Vagina (tissue), 2 donors: ENCODE measurements around the gene CISD3. TPM values are rescaled to one million over a fixed set of nuclear protein-coding genes. Genes with fewer than 3 reads are reported as not detected.

Experiments used
- DNase-seq, 2 donors: peaks; one replicate each; pipeline ENCODE4 v3.0.0-alpha.2; 2017; ENCODE audit errors: extremely low spot score in 2 of 2
- H3K27ac ChIP-seq: fragments of 200-600 bp; sonication (generic); one replicate; pipeline ENCODE4 v1.5.1; 2019
- H3K27me3 ChIP-seq: fragments of 200-600 bp; sonication (generic); one replicate; pipeline ENCODE4 v1.5.1; 2019
- H3K36me3 ChIP-seq, 2 donors: fragments of 200-600 bp; sonication (generic); one replicate each; pipeline ENCODE4 v1.5.1; 2017 to 2019
- H3K4me1 ChIP-seq: fragments of 200-600 bp; sonication (generic); one replicate; pipeline ENCODE4 v1.5.1; 2019
- H3K4me3 ChIP-seq, 2 donors: fragments of 200-600 bp; sonication (generic); 1 replicate in 1 of 2; 2 replicates in 1 of 2; pipeline ENCODE4 v1.5.1; 2016 to 2019
- H3K9me3 ChIP-seq: fragments of 200-600 bp; sonication (generic); one replicate; pipeline ENCODE4 v1.5.1; 2019
- POLR2A ChIP-seq, 2 donors: fragments of 450-650 bp; IDR thresholded peaks; one replicate each; pipeline ENCODE4 v1.6.1; 2017; ENCODE audit warnings: antibody characterized with exemption in 2 of 2, mild to moderate bottlenecking in 2 of 2, moderate library complexity in 2 of 2
- POLR2AphosphoS5 ChIP-seq, 2 donors: sonication (generic); formaldehyde crosslinking; IDR thresholded peaks; one replicate each; pipeline ENCODE4 v1.9.0; 2017; ENCODE audit warnings: antibody characterized with exemption in 2 of 2, mild to moderate bottlenecking in 2 of 2, low read depth in 1 of 2; ENCODE audit not compliant: insufficient read depth in 1 of 2
- intact Hi-C: fragments of 100-400 bp; cut with DNase I; formaldehyde crosslinking; loops from one replicate; pipeline ENCODE4 v1.15.1; 2023
- total RNA-seq: library from RNA; depleted of rRNA; stranded (reverse); fragments of >200 nt; gene quantifications from one replicate; pipeline ENCODE4 v1.2.3, GENCODE V29; 2016
- TF ChIP-seq, protein P1 (sequence below), 3 experiments: fragments of 450-650 bp in 2 of 3; fragments of 200-600 bp in 1 of 3; sonication (generic) in 1 of 3; IDR thresholded peaks; one replicate each; pipeline ENCODE4 v1.5.1; 2017 to 2019; ENCODE audit warnings: antibody characterized with exemption in 3 of 3, mild to moderate bottlenecking in 2 of 3, moderate library complexity in 2 of 3

Gene CISD3
- total RNA-seq, 1 donor from 2014 or later, result 12.8 TPM

- Histone ChIP-seq H3K27ac (no peak overlapping the region), H3K4me1 (peaks cover 28% of the 10 kb centered on the region), H3K4me3 (no peak overlapping the region), H3K36me3 (peaks cover 0 to 23% of the 10 kb centered on the region in 2 donors), H3K9me3 (no peaks in the 10 kb centered on the region), H3K27me3 (no peaks in the 10 kb centered on the region)
- intact Hi-C loops, result no loop called here
- TF ChIP-seq POLR2AphosphoS5 (IDR thresholded peaks at IDR 0.05; ENCODE audit: insufficient read depth in 1 of 2, low read depth in 1 of 2) (no peak), POLR2A (IDR thresholded peaks at IDR 0.05) (no peak)
- TF ChIP-seq, protein P1, sequence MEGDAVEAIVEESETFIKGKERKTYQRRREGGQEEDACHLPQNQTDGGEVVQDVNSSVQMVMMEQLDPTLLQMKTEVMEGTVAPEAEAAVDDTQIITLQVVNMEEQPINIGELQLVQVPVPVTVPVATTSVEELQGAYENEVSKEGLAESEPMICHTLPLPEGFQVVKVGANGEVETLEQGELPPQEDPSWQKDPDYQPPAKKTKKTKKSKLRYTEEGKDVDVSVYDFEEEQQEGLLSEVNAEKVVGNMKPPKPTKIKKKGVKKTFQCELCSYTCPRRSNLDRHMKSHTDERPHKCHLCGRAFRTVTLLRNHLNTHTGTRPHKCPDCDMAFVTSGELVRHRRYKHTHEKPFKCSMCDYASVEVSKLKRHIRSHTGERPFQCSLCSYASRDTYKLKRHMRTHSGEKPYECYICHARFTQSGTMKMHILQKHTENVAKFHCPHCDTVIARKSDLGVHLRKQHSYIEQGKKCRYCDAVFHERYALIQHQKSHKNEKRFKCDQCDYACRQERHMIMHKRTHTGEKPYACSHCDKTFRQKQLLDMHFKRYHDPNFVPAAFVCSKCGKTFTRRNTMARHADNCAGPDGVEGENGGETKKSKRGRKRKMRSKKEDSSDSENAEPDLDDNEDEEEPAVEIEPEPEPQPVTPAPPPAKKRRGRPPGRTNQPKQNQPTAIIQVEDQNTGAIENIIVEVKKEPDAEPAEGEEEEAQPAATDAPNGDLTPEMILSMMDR (IDR thresholded peaks at IDR 0.05), result no peak
- DNase-seq, result no peak
Measured at GRCh38 chr17:38709104-38709820, 20.9 kb upstream of the CISD3 start.

GRCh38 chr17:38709864-38710603, 20.1 kb upstream of the CISD3 start:
- TF ChIP-seq POLR2AphosphoS5 (IDR thresholded peaks at IDR 0.05; ENCODE audit: insufficient read depth in 1 of 2, low read depth in 1 of 2) (no peak), POLR2A (IDR thresholded peaks at IDR 0.05) (no peak)
- intact Hi-C loops, result no loop called here
- DNase-seq, result no peak
- no peaks in the 10 kb centered on the region for H3K9me3 ChIP-seq
- no peak overlapping the region for H3K27ac ChIP-seq
- H3K36me3 ChIP-seq, result peaks cover 0 to 23% of the 10 kb centered on the region in 2 donors
- no peak overlapping the region for H3K4me3 ChIP-seq
- H3K27me3 ChIP-seq, result no peaks in the 10 kb centered on the region
- H3K4me1 ChIP-seq, result peaks cover 28% of the 10 kb centered on the region

DNA sequence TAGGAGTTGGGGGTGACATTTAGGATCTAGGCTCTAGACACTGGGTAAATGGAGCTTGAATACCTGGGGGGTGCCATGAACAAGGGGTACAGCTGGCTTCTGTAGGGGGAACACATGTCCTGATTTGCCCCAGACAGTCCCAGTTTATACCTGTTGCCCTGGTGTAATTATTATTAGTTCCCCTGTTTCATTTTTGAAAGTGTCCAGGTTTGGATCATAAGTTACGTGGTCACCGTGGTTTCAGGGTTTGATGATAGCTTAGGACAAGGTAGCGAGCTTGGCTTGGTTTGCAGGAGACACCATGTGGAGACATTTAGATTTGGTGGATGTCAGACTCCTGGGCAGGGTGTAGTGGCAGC, 19.6 kb upstream of the CISD3 start:
- intact Hi-C loops, result no loop called here
- Histone ChIP-seq H3K27me3 (no peaks in the 10 kb centered on the region), H3K4me1 (peaks cover 28% of the 10 kb centered on the region), H3K4me3 (no peak overlapping the region), H3K36me3 (peaks cover 0 to 24% of the 10 kb centered on the region in 2 donors), H3K9me3 (no peaks in the 10 kb centered on the region), H3K27ac (no peak overlapping the region)
- TF ChIP-seq, protein P1 (IDR thresholded peaks at IDR 0.05), result no peak
- no peak for TF ChIP-seq POLR2AphosphoS5 (IDR thresholded peaks at IDR 0.05; ENCODE audit: insufficient read depth in 1 of 2, low read depth in 1 of 2)
- no peak for TF ChIP-seq POLR2A (IDR thresholded peaks at IDR 0.05)
- no peak for DNase-seq

DNA sequence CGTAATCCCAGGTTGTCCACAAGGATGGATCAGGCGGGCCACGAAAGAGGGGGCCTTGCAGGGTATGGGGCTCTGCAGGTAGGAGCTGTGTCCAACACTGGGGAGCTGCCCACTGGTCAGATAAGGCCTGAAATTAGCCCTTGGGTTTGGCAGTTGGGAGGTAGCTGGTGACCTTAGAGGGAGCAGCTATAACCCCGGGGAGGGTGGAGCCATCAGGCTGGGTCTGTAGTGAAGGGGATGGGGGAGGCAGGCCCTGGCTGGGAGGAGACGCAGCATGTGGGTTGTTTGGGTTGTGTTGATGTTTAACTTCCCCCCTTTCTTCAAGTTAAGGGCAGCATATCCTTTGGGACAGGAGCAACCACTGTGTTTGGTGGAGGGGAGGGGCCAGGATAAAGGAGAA, 19.2 kb upstream of the CISD3 start:
- Histone ChIP-seq H3K27me3 (no peaks in the 10 kb centered on the region), H3K9me3 (no peaks in the 10 kb centered on the region), H3K4me1 (peaks cover 28% of the 10 kb centered on the region), H3K36me3 (peaks cover 0 to 29% of the 10 kb centered on the region in 2 donors), H3K27ac (no peak overlapping the region), H3K4me3 (no peak overlapping the region)
- no peak for DNase-seq
- TF ChIP-seq POLR2AphosphoS5 (IDR thresholded peaks at IDR 0.05; ENCODE audit: insufficient read depth in 1 of 2, low read depth in 1 of 2), result no peak
- TF ChIP-seq, protein P1 (IDR thresholded peaks at IDR 0.05), result no peak
- TF ChIP-seq POLR2A (IDR thresholded peaks at IDR 0.05), result no peak
- intact Hi-C loops, result no loop called here

DNA sequence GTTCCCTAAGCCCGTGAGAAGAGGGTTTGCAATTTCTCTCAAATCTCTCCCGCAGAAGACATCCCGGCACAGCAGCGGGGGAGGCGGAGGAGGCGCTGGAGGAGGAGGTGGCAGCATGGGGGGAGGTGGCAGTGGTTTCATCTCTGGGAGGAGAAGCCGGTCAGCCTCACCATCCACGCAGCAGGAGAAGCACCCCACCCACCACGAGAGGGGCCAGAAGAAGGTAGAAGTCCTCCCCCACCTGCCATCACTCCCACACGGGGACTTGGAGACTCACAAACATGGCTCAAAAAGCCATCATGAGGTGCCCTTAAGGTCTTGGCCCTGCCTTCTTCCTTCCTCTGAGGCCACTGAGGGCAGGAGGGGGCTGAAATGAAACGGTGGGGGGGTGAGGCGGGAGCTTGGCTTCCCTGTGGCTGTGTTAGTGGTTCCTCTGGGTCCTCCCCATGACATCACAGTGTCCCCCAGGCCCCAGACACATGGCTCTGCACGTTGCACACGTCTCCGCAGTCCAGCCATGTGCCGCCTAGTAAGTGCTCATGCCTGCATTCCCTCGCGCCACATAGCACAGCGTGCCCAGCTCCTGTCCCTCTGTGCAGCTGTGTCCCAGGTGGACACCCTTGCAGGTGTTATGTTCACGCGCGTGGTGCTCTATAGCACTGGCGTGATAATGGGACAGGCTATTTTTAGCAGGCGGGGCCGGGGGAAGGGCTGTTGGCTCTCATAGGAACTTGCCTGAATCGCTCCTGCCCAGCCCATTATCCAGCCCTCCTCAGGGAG, 18.2 kb upstream of the CISD3 start:
- H3K27me3 ChIP-seq, result no peaks in the 10 kb centered on the region
- DNase-seq, result no peak
- H3K36me3 ChIP-seq, result peaks cover 0 to 35% of the 10 kb centered on the region in 2 donors
- intact Hi-C loops, result no loop called here
- TF ChIP-seq, protein P1 (IDR thresholded peaks at IDR 0.05), result no peak
- TF ChIP-seq POLR2AphosphoS5 (IDR thresholded peaks at IDR 0.05; ENCODE audit: insufficient read depth in 1 of 2, low read depth in 1 of 2) (no peak), POLR2A (IDR thresholded peaks at IDR 0.05) (no peak)
- no peak overlapping the region for H3K27ac ChIP-seq
- H3K9me3 ChIP-seq, result no peaks in the 10 kb centered on the region
- no peak overlapping the region for H3K4me3 ChIP-seq
- H3K4me1 ChIP-seq, result peaks cover 20% of the 10 kb centered on the region
